ENCODE measurements around the gene P4HA1. TPM values are rescaled to one million over a fixed set of nuclear protein-coding genes. Genes with fewer than 3 reads are reported as not detected.

Gene P4HA1
- total and polyA plus RNA-seq, 2 donors (not counting 3 experiments of a cell fraction or from before 2014, with no cell fraction given), result 14.3 to 29.1 TPM

GRCh38 chr10:73000973-73001372 is 95.7 kb downstream of the P4HA1 start:
- Histone ChIP-seq H2AFZ (ENCODE audit: low read depth, low read length) (no peak overlapping the region), H3K27me3 (ENCODE audit: control insufficient read depth in 2 of 2, insufficient read depth in 2 of 2, low read length in 2 of 2) (no peaks in the 10 kb centered on the region), H3K9me3 (replicated peaks; ENCODE audit: control insufficient read depth, insufficient read depth, low read length) (no peaks in the 10 kb centered on the region), H3K36me3 (ENCODE audit: control insufficient read depth in 2 of 2, extremely low read depth in 1 of 2, insufficient read depth in 2 of 2, low read length in 2 of 2) (no peaks in the 10 kb centered on the region), H3K27ac (ENCODE audit: insufficient read depth, low read depth, low read length) (no peak overlapping the region), H3K4me3 (replicated peaks in 1 of 3; ENCODE audit: insufficient read depth in 1 of 3, low read depth in 1 of 3, low read length in 3 of 3) (no peak overlapping the region), H4K20me1 (replicated peaks; ENCODE audit: control insufficient read depth, extremely low read depth, insufficient read depth, low read length) (no peaks in the 10 kb centered on the region), H3K9me1 (replicated peaks; ENCODE audit: control insufficient read depth, extremely low read depth, insufficient read depth, low read length) (no peaks in the 10 kb centered on the region), H3K9ac (replicated peaks; ENCODE audit: extremely low read depth, insufficient read depth, low read length) (no peak overlapping the region), H3K4me2 (ENCODE audit: insufficient read depth, low read length) (no peak overlapping the region), H3K4me1 (ENCODE audit: control insufficient read depth, extremely low read depth, insufficient read depth, low read length) (no peaks in the 10 kb centered on the region), H3K79me2 (ENCODE audit: control insufficient read depth, insufficient read depth, low read length) (no peaks in the 10 kb centered on the region)
- DNase-seq (ENCODE audit: low read depth, low spot score) (no peak), FAIRE-seq (no peak)
- intact Hi-C loops (cut with micrococcal nuclease) (no loop called here), dilution Hi-C loops (cut with MboI; ENCODE audit: extremely low pct_ligation_motif_present, low sequenced_read_pairs) (no loop called here)
- CTCF ChIA-PET, result interaction anchor here (1.1 to 1.8 kb wide), 3 partner anchors 15 to 101 kb away, joined by 4 read pairs; no protein-coding TSS in a partner anchor
- POLR2A ChIA-PET, result no interaction called here
- TF ChIP-seq MYC (IDR thresholded peaks at IDR 0.05; ENCODE audit: low read depth, low read length) (no peak), POLR2AphosphoS5 (IDR thresholded peaks at IDR 0.05; ENCODE audit: insufficient read depth, low read depth, low read length) (no peak), FOS (IDR thresholded peaks at IDR 0.05; ENCODE audit: borderline replicate concordance, insufficient read depth, low read length) (no peak), EZH2 (IDR thresholded peaks at IDR 0.05; ENCODE audit: borderline replicate concordance, low read depth, low read length, severe bottlenecking) (no peak), GATA2 (IDR thresholded peaks at IDR 0.05; ENCODE audit: insufficient read depth, insufficient read length, low read depth, low read length) (no peak), JUN (IDR thresholded peaks at IDR 0.05; ENCODE audit: borderline replicate concordance, insufficient read depth, insufficient read length, low read depth) (no peak)
- no TSS peak for BruUV-seq (replicated peaks)

GRCh38 chr10:72997099-72997498 is 99.6 kb downstream of the P4HA1 start:
- CTCF ChIA-PET, result interaction anchor here (0.8 to 0.9 kb wide), 2 partner anchors 22 to 64 kb away, joined by 3 read pairs; no protein-coding TSS in a partner anchor
- dilution Hi-C loops (cut with MboI; ENCODE audit: extremely low pct_ligation_motif_present, low sequenced_read_pairs), result no loop called here
- no peaks in the 10 kb centered on the region for H3K4me1 ChIP-seq (ENCODE audit: control insufficient read depth, extremely low read depth, insufficient read depth, low read length)
- H3K4me3 ChIP-seq (replicated peaks in 1 of 3; ENCODE audit: insufficient read depth in 1 of 3, low read depth in 1 of 3, low read length in 3 of 3), result no peak overlapping the region
- H3K9me3 ChIP-seq (replicated peaks; ENCODE audit: control insufficient read depth, insufficient read depth, low read length), result no peaks in the 10 kb centered on the region
- no peaks in the 10 kb centered on the region for H3K36me3 ChIP-seq (ENCODE audit: control insufficient read depth in 2 of 2, extremely low read depth in 1 of 2, insufficient read depth in 2 of 2, low read length in 2 of 2)
- no TSS peak for BruUV-seq (replicated peaks)
- no peaks in the 10 kb centered on the region for H3K9me1 ChIP-seq (replicated peaks; ENCODE audit: control insufficient read depth, extremely low read depth, insufficient read depth, low read length)
- H2AFZ ChIP-seq (ENCODE audit: low read depth, low read length), result no peak overlapping the region
- TF ChIP-seq JUN (IDR thresholded peaks at IDR 0.05; ENCODE audit: borderline replicate concordance, insufficient read depth, insufficient read length, low read depth) (no peak), CTCF (IDR thresholded peaks at IDR 0.05; ENCODE audit: extremely low read depth in 1 of 2, insufficient read depth in 1 of 2, low read depth in 1 of 2, low read length in 2 of 2) (no peak), POLR2AphosphoS5 (IDR thresholded peaks at IDR 0.05; ENCODE audit: insufficient read depth, low read depth, low read length) (no peak), MAX (IDR thresholded peaks at IDR 0.05; ENCODE audit: insufficient read depth, insufficient read length) (no peak), EZH2 (IDR thresholded peaks at IDR 0.05; ENCODE audit: borderline replicate concordance, low read depth, low read length, severe bottlenecking) (no peak), POLR2A (IDR thresholded peaks at IDR 0.05; ENCODE audit: low read depth, low read length) (no peak), GATA2 (IDR thresholded peaks at IDR 0.05; ENCODE audit: insufficient read depth, insufficient read length, low read depth, low read length) (no peak), FOS (IDR thresholded peaks at IDR 0.05; ENCODE audit: borderline replicate concordance, insufficient read depth, low read length) (no peak), MYC (IDR thresholded peaks at IDR 0.05; ENCODE audit: low read depth, low read length) (no peak)
- no peaks in the 10 kb centered on the region for H3K27me3 ChIP-seq (ENCODE audit: control insufficient read depth in 2 of 2, insufficient read depth in 2 of 2, low read length in 2 of 2)
- H3K9ac ChIP-seq (replicated peaks; ENCODE audit: extremely low read depth, insufficient read depth, low read length), result no peak overlapping the region
- POLR2A ChIA-PET, result no interaction called here
- no peak overlapping the region for H3K27ac ChIP-seq (ENCODE audit: insufficient read depth, low read depth, low read length)
- FAIRE-seq (no peak), DNase-seq (ENCODE audit: low read depth, low spot score) (no peak)
- intact Hi-C loops (cut with micrococcal nuclease), result no loop called here
- H3K4me2 ChIP-seq (ENCODE audit: insufficient read depth, low read length), result no peak overlapping the region
- H3K79me2 ChIP-seq (ENCODE audit: control insufficient read depth, insufficient read depth, low read length), result no peaks in the 10 kb centered on the region
- no peaks in the 10 kb centered on the region for H4K20me1 ChIP-seq (replicated peaks; ENCODE audit: control insufficient read depth, extremely low read depth, insufficient read depth, low read length)

Data from endothelial cell of umbilical vein (primary cell).